ENCODE data around the gene ERP27.
A peak's percentile ranks its signal among the peaks of the same experiment; 100 is the strongest.

ERP27 gene

GRCh38 chr12:14938301-14938700 is at the start of gene ERP27:
TSS of gene ERP27 (minus strand) at chr12:14938537. CDS start at chr12:14938508, 29 bp downstream.
- Mint-ChIP-seq H3K36me3 (peaks cover 82% of the 10 kb centered on the region), H3K9me3 (no peaks in the 10 kb centered on the region), H3K4me3 (no peak within 1 kb of the TSS), H3K4me1 (peaks cover 25% of the 10 kb centered on the region), H3K27ac (peak within 1 kb of the TSS; percentile 76)
- no peak for ATAC-seq
- no peak for DNase-seq (ENCODE audit: low spot score in 2 of 2)

GRCh38 chr12:14988035-14988434 is 49.7 kb upstream of the ERP27 start:
- Mint-ChIP-seq H3K36me3 (no peaks in the 10 kb centered on the region), H3K4me3 (no peak overlapping the region), H3K27ac (no peak overlapping the region), H3K4me1 (peaks cover 8% of the 10 kb centered on the region), H3K9me3 (peaks cover 4% of the 10 kb centered on the region)
- DNase-seq (ENCODE audit: low spot score in 2 of 2) (no peak), ATAC-seq (no peak)

- H3K27ac Mint-ChIP-seq: no peak overlapping the region
- ATAC-seq (no peak), DNase-seq (ENCODE audit: low spot score in 2 of 2) (no peak)
- H3K9me3 Mint-ChIP-seq: peaks cover 4% of the 10 kb centered on the region
- H3K36me3 Mint-ChIP-seq: no peaks in the 10 kb centered on the region
- peaks cover 5% of the 10 kb centered on the region for H3K4me1 Mint-ChIP-seq
- H3K4me3 Mint-ChIP-seq: no peak overlapping the region
Measured at GRCh38 chr12:14986449-14986848, 48.1 kb upstream of the ERP27 start.

GRCh38 chr12:14984766-14985285 is 46.5 kb upstream of the ERP27 start:
- H3K36me3 Mint-ChIP-seq: no peaks in the 10 kb centered on the region
- H3K27ac Mint-ChIP-seq: no peak overlapping the region
- no peaks in the 10 kb centered on the region for H3K9me3 Mint-ChIP-seq
- no peak for DNase-seq (ENCODE audit: low spot score in 2 of 2)
- no peak overlapping the region for H3K4me3 Mint-ChIP-seq
- no peak for ATAC-seq
- H3K4me1 Mint-ChIP-seq: peaks cover 10% of the 10 kb centered on the region

GRCh38 chr12:14984036-14984435 is 45.7 kb upstream of the ERP27 start:
- no peak overlapping the region for H3K4me3 Mint-ChIP-seq
- H3K4me1 Mint-ChIP-seq: peaks cover 9% of the 10 kb centered on the region
- H3K27ac Mint-ChIP-seq: no peak overlapping the region
- no peak for DNase-seq (ENCODE audit: low spot score in 2 of 2)
- no peaks in the 10 kb centered on the region for H3K36me3 Mint-ChIP-seq
- H3K9me3 Mint-ChIP-seq: no peaks in the 10 kb centered on the region
- no peak for ATAC-seq

- Mint-ChIP-seq H3K27ac (no peak overlapping the region), H3K4me3 (no peak overlapping the region), H3K9me3 (no peaks in the 10 kb centered on the region), H3K36me3 (no peaks in the 10 kb centered on the region), H3K4me1 (peaks cover 9% of the 10 kb centered on the region)
- DNase-seq (ENCODE audit: low spot score in 2 of 2) (no peak), ATAC-seq (no peak)
Measured at GRCh38 chr12:14982991-14983390, 44.7 kb upstream of the ERP27 start.

GRCh38 chr12:14982562-14982961 is 44.2 kb upstream of the ERP27 start:
- ATAC-seq (no peak), DNase-seq (ENCODE audit: low spot score in 2 of 2) (no peak)
- no peaks in the 10 kb centered on the region for H3K36me3 Mint-ChIP-seq
- no peak overlapping the region for H3K4me3 Mint-ChIP-seq
- H3K9me3 Mint-ChIP-seq: no peaks in the 10 kb centered on the region
- H3K4me1 Mint-ChIP-seq: peaks cover 9% of the 10 kb centered on the region
- no peak overlapping the region for H3K27ac Mint-ChIP-seq

GRCh38 chr12:14981049-14981448 is 42.7 kb upstream of the ERP27 start:
- no peaks in the 10 kb centered on the region for H3K36me3 Mint-ChIP-seq
- H3K4me3 Mint-ChIP-seq: no peak overlapping the region
- H3K4me1 Mint-ChIP-seq: peaks cover 9% of the 10 kb centered on the region
- H3K9me3 Mint-ChIP-seq: no peaks in the 10 kb centered on the region
- DNase-seq (ENCODE audit: low spot score in 2 of 2): no peak
- no peak overlapping the region for H3K27ac Mint-ChIP-seq
- ATAC-seq: no peak

GRCh38 chr12:14979468-14979867 is 41.1 kb upstream of the ERP27 start:
- ATAC-seq (no peak), DNase-seq (ENCODE audit: low spot score in 2 of 2) (no peak)
- Mint-ChIP-seq H3K9me3 (no peaks in the 10 kb centered on the region), H3K4me1 (peaks cover 9% of the 10 kb centered on the region), H3K27ac (no peak overlapping the region), H3K4me3 (no peak overlapping the region), H3K36me3 (no peaks in the 10 kb centered on the region)

- DNase-seq (ENCODE audit: low spot score in 2 of 2): no peak
- Mint-ChIP-seq H3K9me3 (no peaks in the 10 kb centered on the region), H3K36me3 (no peaks in the 10 kb centered on the region), H3K27ac (no peak overlapping the region), H3K4me1 (peaks cover 9% of the 10 kb centered on the region), H3K4me3 (no peak overlapping the region)
- no peak for ATAC-seq
Measured at GRCh38 chr12:14976658-14977057, 38.3 kb upstream of the ERP27 start.

GRCh38 chr12:14975457-14975856 is 37.1 kb upstream of the ERP27 start:
- no peak for ATAC-seq
- no peak overlapping the region for H3K4me3 Mint-ChIP-seq
- no peak overlapping the region for H3K27ac Mint-ChIP-seq
- no peak for DNase-seq (ENCODE audit: low spot score in 2 of 2)
- peaks cover 12% of the 10 kb centered on the region for H3K4me1 Mint-ChIP-seq
- no peaks in the 10 kb centered on the region for H3K36me3 Mint-ChIP-seq
- H3K9me3 Mint-ChIP-seq: no peaks in the 10 kb centered on the region

GRCh38 chr12:14974633-14975032 is 36.3 kb upstream of the ERP27 start:
- DNase-seq (ENCODE audit: low spot score in 2 of 2) (no peak), ATAC-seq (no peak)
- Mint-ChIP-seq H3K36me3 (no peaks in the 10 kb centered on the region), H3K27ac (no peak overlapping the region), H3K9me3 (no peaks in the 10 kb centered on the region), H3K4me1 (peaks cover 11% of the 10 kb centered on the region), H3K4me3 (no peak overlapping the region)

- Mint-ChIP-seq H3K4me1 (peaks cover 9% of the 10 kb centered on the region), H3K4me3 (no peak within 1 kb of the TSS), H3K9me3 (no peaks in the 10 kb centered on the region), H3K36me3 (no peaks in the 10 kb centered on the region), H3K27ac (no peak within 1 kb of the TSS)
- ATAC-seq: no peak
- DNase-seq (ENCODE audit: low spot score in 2 of 2): no peak
Measured at GRCh38 chr12:14972816-14973215, 34.5 kb upstream of the ERP27 start, which contains the start of gene PDE6H. TSS of gene PDE6H (plus strand) at chr12:14973042. CDS start at chr12:14978013, 4,971 bp downstream.

- no peaks in the 10 kb centered on the region for H3K36me3 Mint-ChIP-seq
- no peak for DNase-seq (ENCODE audit: low spot score in 2 of 2)
- H3K4me1 Mint-ChIP-seq: peaks cover 10% of the 10 kb centered on the region
- no peak overlapping the region for H3K4me3 Mint-ChIP-seq
- H3K9me3 Mint-ChIP-seq: no peaks in the 10 kb centered on the region
- H3K27ac Mint-ChIP-seq: no peak overlapping the region
- ATAC-seq: no peak
Measured at GRCh38 chr12:14970473-14970872, 32.1 kb upstream of the ERP27 start.

- no peak overlapping the region for H3K4me3 Mint-ChIP-seq
- DNase-seq (ENCODE audit: low spot score in 2 of 2) (no peak), ATAC-seq (no peak)
- H3K36me3 Mint-ChIP-seq: no peaks in the 10 kb centered on the region
- no peaks in the 10 kb centered on the region for H3K9me3 Mint-ChIP-seq
- H3K27ac Mint-ChIP-seq: no peak overlapping the region
- peaks cover 30% of the 10 kb centered on the region for H3K4me1 Mint-ChIP-seq
Measured at GRCh38 chr12:14968478-14968877, 30.1 kb upstream of the ERP27 start.

GRCh38 chr12:14965221-14965620 is 26.9 kb upstream of the ERP27 start:
- peaks cover 30% of the 10 kb centered on the region for H3K4me1 Mint-ChIP-seq
- H3K27ac Mint-ChIP-seq: peak overlapping the region; percentile 96
- peaks cover 14% of the 10 kb centered on the region for H3K36me3 Mint-ChIP-seq
- H3K9me3 Mint-ChIP-seq: no peaks in the 10 kb centered on the region
- no peak for ATAC-seq
- no peak for DNase-seq (ENCODE audit: low spot score in 2 of 2)
- no peak overlapping the region for H3K4me3 Mint-ChIP-seq

GRCh38 chr12:14964406-14964805 is 26.1 kb upstream of the ERP27 start:
- Mint-ChIP-seq H3K9me3 (no peaks in the 10 kb centered on the region), H3K4me3 (no peak overlapping the region), H3K4me1 (peaks cover 33% of the 10 kb centered on the region), H3K36me3 (peaks cover 20% of the 10 kb centered on the region), H3K27ac (peak overlapping the region; percentile 96)
- no peak for ATAC-seq
- no peak for DNase-seq (ENCODE audit: low spot score in 2 of 2)

Measured in stimulated activated effector memory CD8-positive, alpha-beta T cell treated with anti-CD3 and anti-CD28 coated beads, Interleukin-12 subunit alpha, Interleukin-12 subunit beta, amount 100 ng/mL, for 72 hours (primary cell).